ENCODE results near the gene LMX1B.

- TF ChIP-seq POLR2A (IDR thresholded peaks at IDR 0.05; ENCODE audit: low read depth, low read length) (no peak), POLR2AphosphoS5 (IDR thresholded peaks at IDR 0.05; ENCODE audit: low read depth, low read length) (no peak)
Measured at GRCh38 chr9:126720036-126720435, 106.3 kb downstream of the LMX1B start.

Data from GM12891 (cell line).